Measurements from ENCODE around the gene ZCCHC3.

ZCCHC3 gene

GRCh38 chr20:275791-276190 is 21.6 kb upstream of the ZCCHC3 start:
- TF ChIP-seq GATA2 (IDR thresholded peaks at IDR 0.05; ENCODE audit: low read depth, low read length) (no peak), GATA3 (IDR thresholded peaks at IDR 0.05; ENCODE audit: low read depth, low read length) (no peak)

GRCh38 chr20:276620-277495 is 20.5 kb upstream of the ZCCHC3 start:
- TF ChIP-seq GATA3 (IDR thresholded peaks at IDR 0.05; ENCODE audit: low read depth, low read length), result no peak
- no peak for TF ChIP-seq GATA2 (IDR thresholded peaks at IDR 0.05; ENCODE audit: low read depth, low read length)

DNA sequence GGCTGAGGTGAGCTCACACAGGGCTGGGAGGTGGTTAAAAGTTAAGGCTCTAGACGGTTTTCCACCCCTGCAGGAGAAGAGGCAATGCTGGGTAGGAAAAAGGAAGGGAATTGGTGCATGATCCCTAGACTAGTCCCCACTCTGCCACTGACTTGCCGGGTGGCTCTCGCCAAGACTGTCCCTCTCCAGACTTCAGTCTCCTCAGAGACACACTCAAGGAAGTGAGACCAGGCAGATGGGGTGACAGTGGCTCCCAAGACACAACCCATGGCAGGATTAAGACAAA is 19.9 kb upstream of the ZCCHC3 start:
- no peak for TF ChIP-seq GATA2 (IDR thresholded peaks at IDR 0.05; ENCODE audit: low read depth, low read length)
- no peak for TF ChIP-seq GATA3 (IDR thresholded peaks at IDR 0.05; ENCODE audit: low read depth, low read length)

DNA sequence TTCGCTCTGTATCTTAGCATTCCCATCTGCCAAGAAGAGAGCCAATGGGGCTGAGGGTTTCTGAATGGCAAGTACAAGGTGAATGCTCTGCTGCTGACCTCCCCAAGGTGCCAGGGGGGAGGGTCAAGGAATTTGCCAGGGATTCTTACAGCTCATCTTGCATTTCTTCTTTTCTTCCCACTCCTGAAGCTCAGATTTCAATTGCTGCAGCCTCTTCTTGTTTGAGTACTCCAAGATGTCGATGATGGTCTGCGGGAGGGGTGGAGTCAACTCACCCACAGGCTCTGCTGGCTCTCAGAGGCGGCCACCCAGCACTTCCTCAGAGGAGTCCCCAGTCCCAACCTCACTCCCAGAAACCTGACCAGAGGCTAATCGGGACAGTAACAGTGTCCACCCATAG is 19.2 kb upstream of the ZCCHC3 start:
- no peak for TF ChIP-seq GATA2 (IDR thresholded peaks at IDR 0.05; ENCODE audit: low read depth, low read length)
- no peak for TF ChIP-seq GATA3 (IDR thresholded peaks at IDR 0.05; ENCODE audit: low read depth, low read length)

- TF ChIP-seq GATA2 (IDR thresholded peaks at IDR 0.05; ENCODE audit: low read depth, low read length), result no peak
- TF ChIP-seq GATA3 (IDR thresholded peaks at IDR 0.05; ENCODE audit: low read depth, low read length), result no peak
Measured at GRCh38 chr20:278607-279571, 18.5 kb upstream of the ZCCHC3 start.

GRCh38 chr20:284172-284571 is 13.2 kb upstream of the ZCCHC3 start:
- no peak for TF ChIP-seq GATA3 (IDR thresholded peaks at IDR 0.05; ENCODE audit: low read depth, low read length)
- TF ChIP-seq GATA2 (IDR thresholded peaks at IDR 0.05; ENCODE audit: low read depth, low read length), result no peak

DNA sequence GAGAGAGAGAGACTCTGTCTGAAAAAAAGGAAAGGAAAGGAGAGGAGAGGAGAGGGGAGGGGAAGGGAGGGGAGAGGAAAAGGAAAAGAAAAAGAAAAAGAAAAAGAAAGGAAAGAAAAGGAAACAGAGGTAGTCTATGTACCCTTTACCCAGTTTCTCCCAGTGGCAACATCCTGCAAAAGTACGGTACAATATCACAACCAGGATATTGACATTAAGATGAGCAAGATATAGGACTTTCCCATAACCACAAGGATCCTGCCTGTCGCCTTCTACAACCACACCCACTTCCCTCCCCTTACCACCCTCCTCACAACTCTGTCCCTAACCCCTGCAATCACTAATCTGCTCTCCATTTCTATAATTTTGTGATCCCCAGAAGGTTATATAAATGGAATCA is 10.9 kb upstream of the ZCCHC3 start:
- TF ChIP-seq GATA2 (IDR thresholded peaks at IDR 0.05; ENCODE audit: low read depth, low read length) (no peak), GATA3 (IDR thresholded peaks at IDR 0.05; ENCODE audit: low read depth, low read length) (no peak)

DNA sequence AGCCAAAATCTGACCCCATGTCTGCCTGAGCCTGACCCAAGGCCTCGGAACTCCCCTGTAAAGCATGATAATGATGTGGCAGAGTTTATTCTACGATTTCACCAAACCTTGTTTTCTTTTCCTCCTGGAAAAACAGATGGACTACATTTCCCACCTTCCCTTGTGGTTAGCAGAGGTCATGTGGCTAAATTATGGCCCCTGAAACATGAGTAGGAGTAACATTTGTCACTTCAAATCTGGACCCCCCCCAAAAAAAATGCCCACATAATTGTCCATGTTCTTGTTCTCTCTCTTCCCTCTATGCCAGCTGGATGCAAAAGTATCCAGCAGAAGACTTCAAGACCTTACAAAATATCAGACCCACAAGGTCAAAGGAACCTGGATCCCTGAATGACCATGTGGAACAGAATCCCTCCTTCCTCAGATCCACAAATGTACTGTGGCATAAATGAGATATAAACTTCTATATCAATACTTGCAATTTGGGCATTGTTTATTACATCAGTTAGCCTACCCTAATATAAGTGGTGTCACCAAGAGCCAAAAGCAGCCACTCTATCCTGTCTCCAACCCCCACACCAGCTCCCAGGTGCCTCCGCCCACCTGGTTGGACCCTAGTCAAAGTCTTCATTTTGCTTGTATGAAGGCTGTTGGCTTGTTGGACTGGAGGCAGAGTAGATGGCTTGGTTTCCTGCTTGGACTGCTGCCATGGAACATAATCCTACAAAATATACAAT is 8.2 kb upstream of the ZCCHC3 start:
- TF ChIP-seq GATA2 (IDR thresholded peaks at IDR 0.05; ENCODE audit: low read depth, low read length), result no peak
- TF ChIP-seq GATA3 (IDR thresholded peaks at IDR 0.05; ENCODE audit: low read depth, low read length), result no peak

GRCh38 chr20:289693-290083 is 7.7 kb upstream of the ZCCHC3 start:
- TF ChIP-seq GATA2 (IDR thresholded peaks at IDR 0.05; ENCODE audit: low read depth, low read length) (no peak), GATA3 (IDR thresholded peaks at IDR 0.05; ENCODE audit: low read depth, low read length) (no peak)

GRCh38 chr20:290084-290831 is 7.1 kb upstream of the ZCCHC3 start, which contains the start of gene C20orf96:
TSS of gene C20orf96 (minus strand) at chr20:290750. CDS start at chr20:290610, 140 bp downstream.
- peak; percentile 27; the same call in 1 of the 2 replicates for TF ChIP-seq GATA2 (IDR thresholded peaks at IDR 0.05; ENCODE audit: low read depth, low read length)
- no peak for TF ChIP-seq GATA3 (IDR thresholded peaks at IDR 0.05; ENCODE audit: low read depth, low read length)

GRCh38 chr20:294602-295001 is 2.8 kb upstream of the ZCCHC3 start:
- TF ChIP-seq GATA2 (IDR thresholded peaks at IDR 0.05; ENCODE audit: low read depth, low read length) (no peak), GATA3 (IDR thresholded peaks at IDR 0.05; ENCODE audit: low read depth, low read length) (no peak)

DNA sequence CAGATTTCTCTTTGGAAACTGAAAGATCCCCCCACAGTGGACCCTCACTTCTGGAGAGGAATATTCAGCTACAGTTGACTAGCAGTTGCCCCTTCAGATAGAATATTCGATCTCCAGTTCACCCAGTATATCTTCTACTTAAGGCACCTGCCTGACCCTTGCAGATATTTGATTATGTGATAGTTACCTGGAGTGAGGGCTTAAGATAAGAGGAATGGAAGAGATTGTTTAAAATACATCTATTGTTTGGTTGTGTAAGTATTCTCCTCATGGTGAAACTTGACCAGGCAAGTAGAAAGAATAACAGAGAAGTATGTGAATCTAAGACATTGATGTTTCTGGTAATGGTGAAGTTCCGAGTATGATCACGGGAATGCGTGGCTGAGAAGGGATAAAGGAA is 1.6 kb upstream of the ZCCHC3 start:
- TF ChIP-seq GATA3 (IDR thresholded peaks at IDR 0.05; ENCODE audit: low read depth, low read length) (no peak), GATA2 (IDR thresholded peaks at IDR 0.05; ENCODE audit: low read depth, low read length) (no peak)

Data from SH-SY5Y (cell line).